HG03460 (cell line): ENCODE data around the gene LY6G5C.

Source experiments
- ATAC-seq: cut with Tn5 transposase; IDR thresholded peaks from one replicate; pipeline ENCODE4 v1.9.1; 2021; ENCODE audit not compliant: unreplicated experiment

LY6G5C gene

DNA sequence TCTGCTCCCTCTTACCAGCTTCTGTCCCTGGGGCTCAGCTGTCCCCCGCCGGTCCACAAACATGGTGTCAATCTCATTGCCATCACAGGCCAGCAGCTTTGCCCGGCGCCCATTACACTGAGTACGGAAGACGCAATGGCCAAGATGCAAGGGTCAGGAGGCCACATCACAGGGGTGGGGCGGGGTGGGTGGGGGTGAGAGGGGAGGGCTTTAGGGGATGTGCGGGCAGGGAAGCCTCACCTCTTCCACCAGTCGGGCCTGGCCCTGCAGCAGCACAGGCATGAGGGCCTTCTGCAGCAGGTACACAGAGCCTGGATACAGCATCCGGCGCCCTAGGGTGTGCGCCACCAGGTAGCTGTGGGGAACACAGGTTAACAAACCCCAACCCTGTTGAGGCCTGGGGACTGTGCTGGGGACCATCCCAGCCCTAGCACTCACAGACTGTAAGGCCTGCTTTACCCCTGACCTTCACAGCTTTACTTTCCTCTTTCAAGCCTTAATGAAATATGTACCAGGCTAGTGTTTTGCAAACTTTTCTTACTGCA lies 10.8 kb upstream of the LY6G5C start:
- ATAC-seq: no peak

DNA sequence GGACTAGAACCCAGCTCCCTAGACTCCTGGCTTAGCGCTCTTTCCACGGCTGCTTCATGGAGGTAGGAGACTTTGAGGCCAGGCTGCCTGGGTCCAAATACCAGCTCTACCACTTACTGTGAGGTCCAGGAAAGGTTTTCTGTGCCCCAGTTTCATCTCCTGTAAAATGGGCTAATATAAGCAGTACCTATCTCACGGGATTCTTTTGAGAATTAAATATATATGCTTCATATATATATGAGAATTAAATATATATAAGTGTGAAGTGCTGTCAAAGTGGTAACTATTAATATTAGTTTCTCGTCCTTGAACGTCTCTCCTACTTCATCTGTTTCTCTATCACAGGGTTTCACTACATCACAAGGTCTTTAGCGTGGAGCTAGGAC lies 10.2 kb upstream of the LY6G5C start:
- no peak for ATAC-seq

DNA sequence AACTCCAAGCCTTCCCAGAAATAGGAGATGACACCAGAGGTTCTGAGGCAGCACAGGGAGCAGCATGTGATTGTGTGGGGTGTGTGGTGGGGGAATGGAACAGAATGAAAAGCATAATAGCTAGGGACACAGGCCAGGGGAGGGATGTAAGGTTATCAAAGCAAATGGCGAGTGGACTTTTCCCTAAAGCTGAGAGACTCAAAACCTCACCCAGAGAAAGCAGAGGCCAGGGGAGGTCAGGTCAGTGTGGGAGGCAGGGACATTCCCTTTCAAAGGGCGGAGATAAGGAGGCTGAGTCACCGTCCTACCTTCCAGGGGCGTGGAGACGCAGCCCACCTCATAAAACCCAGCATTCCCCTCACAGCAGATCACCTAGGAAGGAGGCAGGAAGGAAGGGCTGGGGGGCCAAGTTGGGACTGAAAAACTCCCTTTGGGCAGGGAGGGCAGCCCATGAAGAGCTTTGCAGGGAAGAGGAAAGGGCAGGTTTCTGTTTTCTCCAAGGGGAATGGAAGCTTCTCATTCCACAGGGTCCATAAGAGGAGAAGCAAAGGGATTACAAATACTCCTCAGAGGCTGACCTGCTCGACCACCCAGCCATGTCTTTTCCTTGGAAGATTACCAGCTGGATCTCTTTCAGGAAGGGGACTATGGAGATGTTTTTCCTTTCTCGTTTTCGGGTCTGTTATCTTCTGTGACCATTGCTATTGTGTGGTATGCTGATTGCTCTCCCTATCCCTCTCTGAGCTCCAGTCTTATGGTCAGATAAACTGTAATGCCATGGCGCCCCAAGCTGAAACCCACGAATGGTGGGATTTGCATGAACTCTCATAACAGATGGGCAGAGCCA lies 9.6 kb upstream of the LY6G5C start:
- no peak for ATAC-seq

- ATAC-seq: no peak
Observed at GRCh38 chr6:31689249-31690110, 8.6 kb upstream of the LY6G5C start.

DNA sequence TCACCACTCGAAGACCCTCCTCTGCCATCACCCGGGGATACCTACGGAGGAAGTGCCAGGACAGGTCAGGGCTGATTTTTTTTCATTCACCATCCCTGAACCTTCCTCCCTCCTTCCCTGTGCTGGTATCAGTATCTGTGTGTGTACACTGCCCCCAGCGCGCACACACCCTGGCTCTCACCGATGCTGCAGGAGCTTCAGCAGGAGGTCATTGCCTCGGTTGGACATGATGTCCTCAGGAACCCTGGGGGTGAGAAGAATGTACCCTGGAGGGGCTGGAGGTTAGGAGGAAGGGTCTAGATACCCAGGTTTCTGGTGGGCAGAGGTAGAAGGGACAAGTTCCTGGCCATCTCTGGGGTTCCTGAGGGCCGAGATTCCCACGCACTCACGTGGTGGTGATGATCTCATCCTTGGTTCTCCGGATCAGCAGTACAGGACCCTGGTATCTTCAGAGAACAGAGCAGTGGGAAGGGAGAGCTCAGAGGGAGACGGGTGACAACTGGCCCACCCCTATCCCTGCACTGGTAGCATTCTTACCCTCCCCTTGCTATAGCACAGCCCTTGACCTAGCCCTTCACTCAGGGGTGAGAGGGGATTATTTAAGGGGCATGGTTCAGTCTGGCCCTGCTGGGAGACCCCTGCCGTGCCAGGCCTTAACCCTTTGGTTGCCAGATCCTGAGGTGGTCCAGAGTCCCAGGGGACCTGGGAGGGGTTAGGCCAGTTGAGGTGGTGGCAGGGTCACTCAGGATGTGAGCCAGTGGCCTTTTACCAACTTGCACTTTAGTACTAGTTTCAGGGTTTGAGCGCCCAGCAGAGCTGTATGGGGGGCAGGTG lies 7.2 kb upstream of the LY6G5C start:
- ATAC-seq: no peak

- no peak for ATAC-seq
Observed at GRCh38 chr6:31687321-31687720, 6.5 kb upstream of the LY6G5C start.

- no peak for ATAC-seq
Observed at GRCh38 chr6:31686483-31686882, 5.6 kb upstream of the LY6G5C start.

DNA sequence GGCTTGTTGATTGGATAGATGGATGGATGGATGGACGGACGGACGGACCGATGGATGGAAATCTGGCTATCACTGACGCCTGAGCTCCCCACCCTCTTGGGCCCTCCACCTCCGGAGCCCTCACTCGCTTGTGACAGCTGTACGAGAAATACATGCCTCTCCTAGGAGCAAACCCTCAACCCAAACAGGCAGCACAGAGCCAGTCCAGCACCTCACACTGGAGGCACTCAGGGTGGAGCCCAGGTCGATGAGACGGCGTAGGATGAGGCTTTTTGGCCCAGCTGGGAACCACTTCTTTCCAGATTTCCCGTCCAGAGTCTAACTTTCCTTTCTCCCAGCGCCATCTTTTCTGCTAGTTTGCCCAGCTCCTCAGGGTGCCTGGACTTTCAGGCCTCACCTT lies 2.7 kb upstream of the LY6G5C start:
- no peak for ATAC-seq

DNA sequence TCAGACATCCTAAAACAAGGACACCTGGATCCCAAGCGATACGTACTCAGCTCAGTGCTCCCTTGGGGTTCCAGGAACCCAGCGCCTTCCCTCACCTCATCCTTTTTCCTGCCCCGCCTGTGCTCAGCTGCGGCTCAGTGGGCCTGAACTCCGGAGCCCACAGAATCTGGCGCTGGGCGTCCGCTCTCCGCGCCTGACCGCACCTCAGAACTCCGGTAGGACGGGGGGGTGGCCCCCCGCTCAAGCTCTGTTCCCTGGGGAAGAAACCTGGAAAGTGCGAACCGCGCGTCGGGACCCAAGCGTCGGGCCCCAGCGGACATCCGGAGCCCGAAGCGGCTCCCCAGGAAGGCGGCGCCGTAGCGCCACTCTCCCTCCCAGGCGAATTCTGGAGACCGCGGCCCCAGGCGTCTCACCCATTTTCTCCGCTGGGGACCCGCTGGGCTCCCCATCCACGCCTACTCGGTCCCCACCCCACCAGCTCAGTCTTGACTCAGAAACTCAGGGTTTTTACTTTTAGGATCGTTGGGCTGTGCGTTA lies 336 bp upstream of the LY6G5C start:
- ATAC-seq: no peak

DNA sequence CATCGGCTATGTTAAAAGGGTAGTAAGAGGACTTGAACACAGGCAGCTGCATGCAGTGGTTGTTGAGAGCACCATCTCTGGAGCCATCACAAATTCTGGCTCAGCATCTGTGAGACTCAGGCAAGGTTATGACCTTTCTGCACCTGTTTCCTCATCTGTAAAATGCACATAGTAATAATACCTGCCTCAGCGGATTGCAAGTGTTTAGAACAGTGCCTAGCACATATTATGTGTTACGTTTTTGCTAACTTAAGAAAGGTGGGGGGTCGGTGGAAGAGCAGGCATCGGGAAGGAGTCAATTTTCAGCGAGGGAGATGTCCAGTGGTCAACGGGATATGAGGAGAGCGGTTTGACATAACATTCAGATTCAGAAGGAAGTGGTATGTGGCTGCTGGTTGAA lies 2.9 kb downstream of the LY6G5C start:
- ATAC-seq: no peak

GRCh38 chr6:31676904-31677303 lies 4.0 kb downstream of the LY6G5C start:
- no peak for ATAC-seq

DNA sequence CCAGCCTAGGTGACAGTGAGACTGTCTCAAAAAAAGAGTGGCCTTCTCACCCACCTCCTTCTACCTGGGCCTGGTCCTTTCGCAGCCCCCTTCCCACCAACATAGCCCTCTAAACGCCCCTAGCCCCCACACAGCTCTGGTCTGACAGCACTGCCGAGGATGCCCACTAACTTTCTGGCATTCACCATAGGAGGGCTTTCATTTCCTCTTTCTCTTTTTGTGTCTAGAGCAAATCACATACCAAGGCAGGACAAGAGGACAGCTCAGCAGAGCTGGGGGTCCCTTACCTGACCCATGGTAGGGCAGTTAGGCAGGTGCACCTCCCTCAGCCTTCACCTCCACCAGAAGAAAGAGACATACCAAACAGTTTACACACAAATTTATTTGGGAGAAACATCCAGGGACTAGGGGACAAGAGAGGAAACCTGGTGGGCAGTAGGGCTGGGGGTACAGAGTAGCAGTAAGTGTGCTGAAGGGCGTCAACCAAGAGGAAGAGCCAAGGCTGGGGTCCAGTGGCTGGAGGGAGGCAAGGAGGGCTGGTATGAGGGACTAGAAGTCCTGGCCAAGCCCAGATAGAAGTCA lies 4.5 kb downstream of the LY6G5C start:
- no peak for ATAC-seq

DNA sequence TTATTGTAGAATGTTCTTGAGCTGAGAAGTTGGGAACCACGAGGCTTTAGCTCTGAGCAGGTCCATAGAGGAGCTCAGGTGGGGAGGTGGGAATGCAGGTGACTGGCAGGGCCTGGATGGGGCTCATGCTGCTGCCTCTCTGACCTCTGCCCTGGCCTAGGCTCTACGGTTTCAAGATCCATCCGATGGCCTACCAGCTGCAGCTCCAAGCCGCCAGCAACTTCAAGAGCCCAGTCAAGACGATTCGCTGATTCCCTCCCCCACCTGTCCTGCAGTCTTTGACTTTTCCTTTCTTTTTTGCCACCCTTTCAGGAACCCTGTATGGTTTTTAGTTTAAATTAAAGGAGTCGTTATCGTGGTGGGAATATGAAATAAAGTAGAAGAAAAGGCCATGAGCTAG lies 11.2 kb downstream of the LY6G5C start, which contains the start of gene LY6G5B:
TSS of gene LY6G5B (plus strand) at position 301 of the 400 bp plus-strand sequence. CDS start 975 bp downstream, outside the sequence.
- ATAC-seq: no peak

DNA sequence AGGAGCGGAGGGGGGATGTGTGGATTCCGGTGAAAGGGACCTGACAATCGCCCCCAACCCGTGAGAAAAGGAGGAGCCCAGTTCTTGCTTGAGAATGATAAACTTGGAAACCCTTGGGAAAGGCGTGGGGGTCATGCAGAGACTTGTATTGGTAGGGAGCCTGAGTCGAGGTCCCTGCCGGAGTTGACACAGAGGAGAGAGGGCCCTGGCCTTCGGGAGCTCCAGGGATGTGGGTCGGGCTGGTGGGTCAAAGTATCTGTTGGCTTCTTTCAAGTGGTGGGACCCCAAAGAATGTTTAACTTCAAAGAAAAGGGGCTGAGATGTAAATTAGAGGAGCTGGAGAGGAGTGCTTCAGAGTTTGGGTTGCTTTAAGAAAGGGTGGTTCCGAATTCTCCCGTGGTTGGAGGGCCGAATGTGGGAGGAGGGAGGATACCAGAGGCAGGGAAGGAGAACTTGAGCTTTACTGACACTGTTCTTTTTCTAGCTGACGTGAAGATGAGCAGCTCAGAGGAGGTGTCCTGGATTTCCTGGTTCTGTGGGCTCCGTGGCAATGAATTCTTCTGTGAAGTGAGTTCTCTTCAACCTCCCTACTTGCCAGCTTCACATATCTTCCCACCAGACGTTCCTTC lies 14.4 kb downstream of the LY6G5C start:
- ATAC-seq: no peak

GRCh38 chr6:31665501-31666336 lies 15.1 kb downstream of the LY6G5C start, which contains the start of gene CSNK2B:
Gene CSNK2B (plus strand): TSS chr6:31666080. CDS start chr6:31666832, 752 bp downstream.
- peak; percentile 72 for ATAC-seq

DNA sequence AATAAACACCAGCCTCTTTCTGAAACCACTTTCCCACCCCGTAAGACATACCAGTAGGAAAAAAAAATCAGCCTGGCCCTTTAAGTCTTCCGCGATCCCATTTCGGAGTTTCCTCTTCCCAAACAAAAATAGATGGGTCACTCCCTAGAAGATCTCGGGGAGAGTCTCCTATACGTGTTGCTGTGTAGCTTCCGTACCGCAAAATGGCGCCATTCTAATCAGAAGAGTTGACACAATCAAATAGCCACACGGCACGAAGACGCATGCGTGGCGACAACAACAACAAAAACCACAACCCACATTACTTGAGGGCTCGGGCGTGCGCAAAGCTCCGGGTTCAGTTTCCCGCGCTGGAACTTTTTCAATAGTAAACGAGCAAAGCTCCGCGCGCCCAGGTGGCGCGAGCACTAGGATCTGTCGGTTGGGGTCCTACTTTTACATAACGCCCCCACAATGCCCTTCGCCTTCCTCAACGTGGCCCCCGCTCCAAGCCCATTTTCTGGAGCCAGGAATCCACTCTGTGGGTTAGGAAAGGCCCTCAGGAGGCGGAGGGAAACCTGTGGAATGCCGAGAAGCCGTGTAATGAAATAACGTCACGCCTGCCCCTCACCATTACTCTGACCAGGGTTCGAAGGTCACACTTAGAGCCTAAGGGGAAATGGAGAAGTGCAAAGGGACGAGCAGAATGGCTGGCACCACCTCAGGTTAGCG lies 15.9 kb downstream of the LY6G5C start, which contains the start of gene GPANK1:
TSS of gene GPANK1 (minus strand) at position 208 of the 711 bp plus-strand sequence. CDS start 519 bp downstream, outside the sequence.
- no peak for ATAC-seq

GRCh38 chr6:31663961-31664789 lies 16.7 kb downstream of the LY6G5C start:
- no peak for ATAC-seq
